GM13977 (cell line): ENCODE data around the gene KNTC1.

Source experiments
- DNase-seq: peaks from one replicate; pipeline ENCODE4 v3.0.0; 2012; ENCODE audit warnings: low spot score
- in situ Hi-C: fragments of 300-500 bp; cut with MboI; formaldehyde crosslinking; loops from one replicate; pipeline ENCODE4 v1.12.0; 2022; ENCODE audit warnings: low sequenced_read_pairs, low pct_unique_long_range_greater_than_20kb, mixed read lengths, inconsistent platforms; ENCODE audit not compliant: unreplicated experiment
- TF ChIP-seq, protein P1 (sequence below): IDR thresholded peaks from 2 replicates; pipeline ENCODE4 v1.5.1; 2012; ENCODE audit warnings: mild to moderate bottlenecking, control low read depth; ENCODE audit not compliant: insufficient read depth; ENCODE audit errors: extremely low read depth, missing control alignments

The KNTC1 gene

DNA sequence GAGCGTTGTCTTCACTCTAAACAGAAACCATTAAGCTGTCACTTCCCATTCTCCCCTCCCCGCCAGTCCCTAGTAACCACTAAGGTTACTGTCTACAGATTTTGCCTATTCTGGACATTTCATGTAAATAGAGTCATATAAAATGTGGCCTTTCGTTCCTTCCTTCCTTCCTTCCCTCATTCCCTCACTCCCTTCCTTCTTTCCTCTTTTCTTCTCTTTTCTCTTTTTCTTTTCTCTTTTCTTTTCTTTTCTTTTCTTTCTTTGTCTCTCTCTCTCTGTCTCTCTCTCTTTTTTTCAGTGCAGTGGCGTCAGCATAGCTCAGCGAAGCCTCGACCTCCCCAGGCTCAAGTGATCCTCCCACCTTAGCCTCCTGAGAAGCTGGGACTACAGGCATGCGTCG, 138.3 kb downstream of the KNTC1 start:
- TF ChIP-seq, protein P1, sequence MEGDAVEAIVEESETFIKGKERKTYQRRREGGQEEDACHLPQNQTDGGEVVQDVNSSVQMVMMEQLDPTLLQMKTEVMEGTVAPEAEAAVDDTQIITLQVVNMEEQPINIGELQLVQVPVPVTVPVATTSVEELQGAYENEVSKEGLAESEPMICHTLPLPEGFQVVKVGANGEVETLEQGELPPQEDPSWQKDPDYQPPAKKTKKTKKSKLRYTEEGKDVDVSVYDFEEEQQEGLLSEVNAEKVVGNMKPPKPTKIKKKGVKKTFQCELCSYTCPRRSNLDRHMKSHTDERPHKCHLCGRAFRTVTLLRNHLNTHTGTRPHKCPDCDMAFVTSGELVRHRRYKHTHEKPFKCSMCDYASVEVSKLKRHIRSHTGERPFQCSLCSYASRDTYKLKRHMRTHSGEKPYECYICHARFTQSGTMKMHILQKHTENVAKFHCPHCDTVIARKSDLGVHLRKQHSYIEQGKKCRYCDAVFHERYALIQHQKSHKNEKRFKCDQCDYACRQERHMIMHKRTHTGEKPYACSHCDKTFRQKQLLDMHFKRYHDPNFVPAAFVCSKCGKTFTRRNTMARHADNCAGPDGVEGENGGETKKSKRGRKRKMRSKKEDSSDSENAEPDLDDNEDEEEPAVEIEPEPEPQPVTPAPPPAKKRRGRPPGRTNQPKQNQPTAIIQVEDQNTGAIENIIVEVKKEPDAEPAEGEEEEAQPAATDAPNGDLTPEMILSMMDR, result no peak
- in situ Hi-C loops, result no loop called here
- no peak for DNase-seq

GRCh38 chr12:122665759-122666158, 138.7 kb downstream of the KNTC1 start:
- TF ChIP-seq, protein P1, result no peak
- DNase-seq, result no peak
- in situ Hi-C loops, result no loop called here

DNA sequence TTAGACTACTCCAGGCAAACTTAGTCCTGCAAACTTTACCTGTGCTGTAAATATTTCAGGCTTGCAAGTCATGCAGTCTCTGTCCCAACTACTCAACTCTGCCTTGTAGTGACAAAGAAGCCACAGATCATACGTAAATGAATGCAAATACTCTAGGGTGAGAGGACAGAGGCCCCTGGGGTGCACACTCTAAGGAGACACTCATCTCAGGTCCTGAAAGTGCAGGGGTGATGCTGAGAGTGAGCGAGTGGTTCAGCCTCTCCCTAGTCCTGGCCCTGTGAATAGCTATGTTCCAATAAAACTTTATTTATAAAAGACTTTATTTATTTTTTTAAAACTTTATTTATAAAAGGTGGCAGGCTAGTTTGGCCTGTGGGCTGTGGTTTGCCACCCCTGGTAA, 141.2 kb downstream of the KNTC1 start:
- in situ Hi-C loops, result no loop called here
- TF ChIP-seq, protein P1, result no peak
- no peak for DNase-seq

- TF ChIP-seq, protein P1, result no peak
- in situ Hi-C loops, result no loop called here
- DNase-seq, result no peak
These were observed 142.5 kb downstream of the KNTC1 start for GRCh38 chr12:122669397-122670070.

DNA sequence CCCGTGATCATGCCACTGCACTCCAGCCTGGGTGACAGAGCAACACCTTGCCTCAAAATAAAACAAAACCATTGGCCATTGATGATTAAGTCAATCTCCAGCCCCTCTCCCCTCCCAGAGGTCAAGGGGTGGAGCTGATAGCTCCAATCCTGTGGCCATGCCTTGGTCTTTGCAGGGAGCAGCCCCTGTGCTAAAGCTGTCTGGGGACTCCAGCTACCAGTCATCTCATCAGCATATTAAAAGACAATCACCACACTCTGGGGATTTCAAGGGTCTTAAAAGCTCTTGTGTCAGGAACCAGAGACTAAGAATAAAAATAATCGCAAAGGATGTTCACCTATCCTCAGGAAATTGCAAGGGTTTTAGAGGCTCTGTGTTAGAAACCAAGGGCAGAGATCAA, 145.5 kb downstream of the KNTC1 start:
- TF ChIP-seq, protein P1, result no peak
- in situ Hi-C loops, result no loop called here
- DNase-seq, result no peak
